GM18909 (cell line): ENCODE results near the gene TYK2.
"Not testable (repeated sequence)": the region's sequence is repeated elsewhere in the genome, so short reads cannot be mapped to it uniquely, and the experiment has no call there.

Experiments used
- ATAC-seq: cut with Tn5 transposase; IDR thresholded peaks from one replicate; pipeline ENCODE4 v1.9.1; 2021; ENCODE audit warnings: mild to moderate bottlenecking; ENCODE audit not compliant: unreplicated experiment, poor library complexity

TYK2 gene

GRCh38 chr19:10408511-10409283 is 28.3 kb upstream of the TYK2 start:
- ATAC-seq = no peak

DNA sequence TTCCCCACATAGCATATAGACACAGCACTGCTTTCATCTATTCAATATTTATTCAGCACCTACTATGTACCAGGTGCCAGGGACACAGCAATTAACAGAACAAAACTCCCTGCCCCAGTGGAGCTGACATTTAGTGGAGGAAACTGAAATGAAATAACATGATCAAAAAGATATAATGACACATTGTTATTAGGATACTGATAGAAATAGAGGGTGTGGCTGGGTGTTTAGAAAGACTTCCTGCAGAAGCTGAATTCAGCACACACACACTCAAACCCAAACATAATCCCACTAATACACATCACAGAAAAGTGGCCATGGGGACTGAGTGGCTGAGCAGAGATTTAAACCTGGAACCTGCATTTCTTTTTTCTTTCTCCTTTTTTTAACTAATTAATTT is 26.7 kb upstream of the TYK2 start:
- no peak for ATAC-seq

GRCh38 chr19:10406191-10406590 is 25.8 kb upstream of the TYK2 start:
- ATAC-seq = no peak

DNA sequence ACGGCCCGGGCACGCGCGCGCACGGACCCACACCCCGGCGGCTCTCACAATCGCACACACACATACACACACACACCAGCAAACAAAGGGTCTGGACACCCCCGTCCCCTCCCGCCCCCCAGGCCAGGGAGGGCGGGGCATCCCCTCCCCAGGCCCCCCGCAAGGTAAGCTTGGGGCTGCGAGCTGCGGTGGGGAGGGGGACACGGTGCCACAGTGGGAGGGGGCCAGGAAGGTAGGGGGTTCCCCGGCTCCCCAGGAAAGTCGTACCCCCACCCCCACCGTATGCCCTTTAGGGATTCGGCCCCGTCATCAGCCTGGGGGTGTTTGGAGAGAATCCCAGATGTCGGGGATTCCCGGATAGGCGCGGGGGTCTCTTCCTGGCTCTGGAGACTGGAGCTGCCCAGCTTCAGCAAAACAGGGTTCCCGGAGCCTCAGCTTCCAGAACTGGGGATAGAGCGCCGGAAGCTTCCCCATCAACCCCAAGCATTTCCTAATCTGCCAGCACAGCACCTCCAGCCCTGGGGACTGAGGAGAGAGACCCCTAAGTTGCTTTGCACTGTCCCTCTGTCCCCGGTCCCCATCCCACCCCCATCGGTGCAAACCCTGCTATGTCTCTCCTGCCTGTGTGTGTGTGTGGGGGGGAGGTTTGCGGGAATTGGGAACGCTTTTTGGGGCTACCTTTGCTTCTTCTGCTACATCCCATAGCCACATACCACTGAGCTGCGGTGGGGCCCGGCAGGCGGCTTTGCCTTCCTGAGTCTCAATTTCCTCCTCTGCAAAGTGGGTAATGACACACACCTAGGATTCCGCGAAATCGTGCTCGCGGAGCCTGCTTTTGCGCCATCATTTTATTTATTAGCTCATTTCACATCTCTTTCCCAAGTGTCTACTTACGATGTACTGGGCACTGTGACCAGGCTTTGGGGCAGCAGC is 24.8 kb upstream of the TYK2 start:
- no peak for ATAC-seq

DNA sequence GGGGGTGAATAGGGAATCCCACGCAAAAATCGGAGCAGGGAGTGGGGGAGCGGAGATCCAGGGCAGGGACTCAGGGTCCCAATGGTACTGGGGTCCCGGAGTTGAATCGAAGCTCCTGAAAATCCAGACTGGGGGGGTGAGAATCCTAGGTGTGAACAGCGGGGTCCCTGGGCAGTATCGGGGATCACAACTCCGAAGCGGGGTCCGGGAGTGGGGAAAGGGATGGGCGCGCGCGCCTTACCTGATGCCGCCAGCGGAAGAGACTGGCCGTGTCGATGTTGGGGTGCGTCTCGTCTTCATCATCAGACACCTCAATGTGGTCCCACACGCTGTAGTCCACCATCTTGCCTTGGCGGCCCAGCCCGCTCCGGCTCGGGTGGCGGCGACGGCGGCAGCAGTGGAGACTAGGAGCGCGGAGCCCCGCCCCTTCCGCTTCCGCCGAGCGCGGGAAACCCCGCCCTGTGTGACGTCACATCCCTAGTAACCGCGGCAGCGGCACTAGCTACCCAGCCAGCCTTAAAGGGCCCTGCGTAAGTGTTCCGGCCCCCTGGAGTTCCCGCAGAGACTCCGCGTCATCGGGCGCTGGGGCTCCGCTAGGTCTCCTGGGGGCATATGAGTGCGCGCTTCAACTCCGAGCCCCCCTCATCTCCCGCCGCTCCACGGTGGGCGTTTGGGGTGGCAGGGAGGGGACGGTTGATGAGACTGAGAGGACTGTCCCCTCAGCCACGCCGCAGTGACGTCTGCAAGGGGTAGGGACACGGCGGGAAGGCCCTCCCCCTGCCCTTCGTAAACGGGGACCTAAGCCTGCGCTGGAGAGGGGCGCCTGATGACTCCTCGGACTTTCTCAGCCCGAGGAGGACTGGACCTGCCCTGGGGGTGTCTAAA is 23.0 kb upstream of the TYK2 start, which contains the start of gene CDC37:
Gene CDC37 (minus strand): TSS at position 406 of the 885 bp plus-strand sequence. CDS start 63 bp downstream, at position 343.
- ATAC-seq = peak; percentile 81

DNA sequence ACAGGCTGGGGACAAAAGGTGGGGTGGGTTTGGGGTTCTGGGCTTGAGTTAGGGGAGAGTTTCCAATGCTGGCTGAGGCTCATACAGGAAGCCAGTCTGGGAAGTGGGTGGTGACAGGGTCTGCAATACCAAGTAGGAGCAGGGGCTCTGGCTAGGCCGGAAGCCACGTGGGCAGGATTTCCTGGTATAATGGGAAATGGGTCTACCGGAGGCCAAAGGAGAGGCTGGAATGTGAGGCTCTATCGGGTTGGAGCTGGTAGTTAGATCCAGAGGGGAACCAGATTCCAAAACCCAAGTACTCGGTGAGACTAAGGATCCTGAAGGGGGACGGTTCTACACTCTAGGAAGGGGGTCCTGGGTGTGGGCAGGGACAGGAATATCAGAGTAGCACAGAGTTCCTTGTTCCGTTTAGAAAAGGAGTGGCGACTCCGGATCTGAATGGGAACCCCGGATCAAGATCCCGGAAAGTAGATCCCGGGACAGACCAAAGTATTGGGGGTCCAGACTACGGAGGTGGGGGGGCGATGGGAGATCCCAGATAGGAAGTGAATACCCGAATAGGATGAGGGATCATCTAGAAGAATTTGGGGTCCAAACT is 22.2 kb upstream of the TYK2 start:
- ATAC-seq = no peak

GRCh38 chr19:10399878-10400277 is 19.5 kb upstream of the TYK2 start:
- no peak for ATAC-seq

- not testable (repeated sequence) for ATAC-seq
Observed at GRCh38 chr19:10399340-10399739, 19.0 kb upstream of the TYK2 start.

DNA sequence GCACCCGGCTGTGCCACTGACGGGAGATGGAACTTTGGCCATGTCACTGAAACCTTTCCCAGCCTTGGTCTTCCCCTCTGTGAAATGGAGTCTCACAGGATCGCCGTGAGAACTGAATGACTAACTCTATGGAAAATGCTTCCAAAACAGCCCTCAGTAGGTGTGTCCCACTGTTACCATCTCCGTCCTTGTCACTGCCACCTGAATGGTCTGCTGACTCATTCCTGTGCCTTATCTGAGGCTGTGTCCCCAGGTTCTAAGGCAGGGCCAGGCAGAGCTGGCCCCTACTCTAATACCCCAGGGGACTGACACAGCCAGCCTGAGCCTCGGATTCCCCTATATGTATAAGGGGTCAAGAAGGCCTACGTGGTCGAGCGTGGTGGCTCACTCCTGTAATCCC is 18.4 kb upstream of the TYK2 start:
- no peak for ATAC-seq

- ATAC-seq = no peak
Observed at GRCh38 chr19:10395917-10396316, 15.5 kb upstream of the TYK2 start.

DNA sequence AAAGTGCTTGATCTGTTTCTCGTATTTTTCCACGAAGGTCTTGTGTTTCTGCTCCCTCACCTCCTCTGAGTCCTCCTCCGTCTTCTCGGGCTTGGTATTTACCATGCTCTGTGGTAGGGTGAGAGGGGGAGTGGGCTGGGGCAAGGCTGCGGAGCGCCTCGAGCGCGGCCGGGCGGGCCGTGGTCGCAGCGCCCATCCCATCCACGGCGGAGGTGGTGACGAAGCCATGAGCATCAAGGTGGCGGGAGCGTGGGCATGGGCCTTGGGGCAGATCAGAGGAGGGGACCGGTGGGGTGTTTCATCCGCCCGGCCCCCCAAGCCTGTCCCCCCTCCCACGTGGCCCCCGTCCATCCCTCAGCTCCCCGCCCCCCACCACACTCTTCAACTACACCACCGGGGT is 15.1 kb upstream of the TYK2 start:
- ATAC-seq = no peak

DNA sequence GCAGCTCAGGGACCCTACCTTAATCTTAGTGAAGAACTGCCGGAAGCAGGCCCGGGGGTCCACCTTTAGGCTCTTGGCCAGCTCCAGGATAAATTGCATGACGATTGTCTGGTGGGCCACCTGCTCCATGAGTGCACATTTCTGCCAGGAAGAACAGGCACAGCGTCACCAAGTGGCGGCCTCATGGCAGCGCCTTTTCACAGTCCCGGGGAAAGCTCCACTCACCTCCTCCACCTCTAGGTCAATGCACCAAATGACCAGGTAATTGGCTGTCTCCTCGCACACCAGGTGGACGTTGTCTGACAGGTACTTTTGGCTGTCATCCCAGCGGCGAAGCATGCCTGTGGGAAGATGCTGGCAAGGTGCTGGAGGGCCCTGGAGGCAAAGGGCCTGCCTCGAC is 14.6 kb upstream of the TYK2 start:
- ATAC-seq = no peak

GRCh38 chr19:10393137-10393536 is 12.8 kb upstream of the TYK2 start:
- ATAC-seq = no peak

DNA sequence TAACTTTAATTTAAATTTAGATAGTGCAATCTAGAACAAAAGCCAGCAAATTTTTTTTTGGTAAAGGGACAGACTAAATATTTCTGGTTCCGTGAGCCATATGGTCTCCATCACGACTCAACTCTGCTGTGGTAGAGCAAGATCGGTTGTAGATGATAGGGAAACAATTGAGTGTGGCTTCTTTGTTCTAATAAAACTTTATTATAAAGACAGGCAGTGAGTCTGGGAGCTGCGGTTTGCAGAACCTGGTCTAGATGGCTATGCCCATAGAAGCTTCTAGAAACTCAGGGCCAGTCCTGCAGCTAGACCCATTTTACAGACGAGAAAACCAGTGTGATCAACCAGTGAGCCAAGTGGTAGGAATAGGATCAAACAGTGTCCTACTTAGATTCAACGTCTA is 11.7 kb upstream of the TYK2 start:
- ATAC-seq = no peak

DNA sequence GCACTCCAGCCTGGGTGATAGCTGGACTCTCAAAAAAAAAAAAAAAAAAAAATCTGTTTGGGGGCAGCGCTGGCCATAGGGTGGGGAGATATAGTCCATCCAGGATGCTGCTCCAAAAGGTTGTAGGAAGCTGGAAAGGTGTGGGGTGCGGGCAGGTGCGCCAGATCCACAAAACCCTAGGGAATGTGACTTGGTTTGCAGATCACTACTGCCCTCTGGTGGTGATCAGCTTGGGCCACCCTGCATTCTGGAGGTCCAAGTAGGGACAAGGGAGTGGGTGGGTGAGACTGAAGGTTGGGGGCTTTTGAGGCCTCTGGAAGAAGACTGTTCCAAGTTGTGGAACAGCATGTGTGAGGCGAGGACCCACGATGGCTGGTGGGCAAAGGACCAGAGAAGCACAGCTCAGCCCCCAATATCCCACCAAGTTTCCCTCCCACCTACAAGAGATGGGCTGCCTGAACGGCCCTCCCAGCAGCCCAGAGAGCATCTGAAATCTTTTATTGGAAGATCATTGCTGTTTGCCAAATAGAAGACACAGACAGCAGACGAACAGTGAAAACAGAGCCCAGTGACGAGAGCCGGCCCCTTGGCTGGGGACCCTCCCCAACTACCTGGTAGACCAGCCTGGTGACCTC is 10.4 kb upstream of the TYK2 start:
- no peak for ATAC-seq

- ATAC-seq = no peak
Observed at GRCh38 chr19:10389863-10390262, 9.5 kb upstream of the TYK2 start.

- no peak for ATAC-seq
Observed at GRCh38 chr19:10388957-10389356, 8.6 kb upstream of the TYK2 start.

DNA sequence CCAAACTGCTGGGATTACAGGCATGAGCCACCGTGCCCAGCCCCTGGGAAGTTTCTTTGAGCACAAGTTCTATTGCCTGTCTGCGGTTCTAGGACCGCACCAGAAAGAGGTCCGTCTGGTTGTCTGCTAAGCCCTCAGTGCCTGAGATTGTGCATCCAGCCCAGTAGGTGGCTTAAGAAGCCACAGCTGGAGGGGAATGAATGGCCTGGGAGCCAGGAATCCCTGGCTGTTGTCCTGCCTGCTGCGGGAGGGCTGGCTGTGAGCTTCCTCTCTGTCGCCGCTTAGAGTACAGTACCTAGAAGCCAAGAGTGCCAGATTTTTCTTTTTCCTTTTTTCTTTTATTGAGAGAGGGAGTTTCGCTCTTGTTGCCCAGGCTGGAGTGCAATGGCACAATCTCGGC is 4.2 kb upstream of the TYK2 start:
- no peak for ATAC-seq

DNA sequence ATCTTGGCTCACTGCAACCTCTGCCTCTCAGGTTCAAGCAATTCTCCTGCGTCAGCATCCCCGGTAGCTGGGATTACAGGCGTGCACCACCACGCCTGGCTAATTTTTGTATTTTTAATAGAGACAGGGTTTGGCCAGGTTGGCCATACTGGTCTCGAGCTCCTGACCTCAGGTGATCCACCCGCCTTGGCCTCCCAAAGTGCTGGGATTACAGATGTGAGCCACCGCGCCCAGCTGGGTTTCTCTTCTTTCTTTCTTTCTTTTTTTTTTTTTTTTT is 2.8 kb upstream of the TYK2 start:
- not testable (repeated sequence) for ATAC-seq

DNA sequence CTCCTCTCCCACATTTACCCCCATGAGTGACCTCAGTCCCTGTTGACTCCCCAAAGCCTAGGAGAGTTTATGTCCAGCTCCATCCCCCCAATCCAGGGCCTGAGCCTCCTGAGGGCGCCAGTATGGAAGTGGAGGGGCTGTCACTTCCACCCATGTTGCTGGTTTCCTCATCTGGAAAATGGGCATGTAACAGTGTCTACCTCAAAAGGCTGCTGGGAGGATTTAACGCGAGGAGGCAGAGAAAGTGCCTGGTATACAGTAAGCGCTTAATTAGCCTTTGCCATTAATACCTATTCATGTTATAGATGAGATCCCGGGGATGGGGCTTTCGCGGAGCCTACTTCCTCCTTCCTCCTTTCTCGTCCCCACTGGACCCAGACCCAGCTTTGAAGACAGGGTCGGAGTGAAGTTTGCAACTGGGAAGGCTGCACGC is 476 bp downstream of the TYK2 start:
- no peak for ATAC-seq
